SK-N-MC (cell line): ENCODE results near the gene POLE3.

Experiments used
- EZH2 ChIP-seq: fragments of 200-600 bp; sonication (generic); IDR thresholded peaks from one replicate; pipeline ENCODE4 v1.6.1; 2017; ENCODE audit warnings: antibody characterized with exemption
- FOXP2 ChIP-seq: optimal IDR thresholded peaks from 2 replicates; pipeline ENCODE3; 2011; ENCODE audit warnings: mild to moderate bottlenecking, moderate library complexity; ENCODE audit not compliant: insufficient read depth; ENCODE audit errors: extremely low read length, control extremely low read depth

GRCh38 chr9:113417370-113417769 lies 6.9 kb upstream of the POLE3 start:
- TF ChIP-seq FOXP2 (no peak), EZH2 (no peak)
